ENCODE results near the gene LHPP.

The LHPP gene

GRCh38 chr10:124616040-124616835 lies 154.6 kb downstream of the LHPP start:
- Histone ChIP-seq H3K9me3 (ENCODE audit: insufficient read depth, low read depth, low read length) (no peaks in the 10 kb centered on the region), H3K27ac (ENCODE audit: low read length) (no peak overlapping the region), H3K4me3 (ENCODE audit: low read length) (no peak overlapping the region), H3K27me3 (ENCODE audit: insufficient read depth, low read length) (no peaks in the 10 kb centered on the region), H3K4me1 (ENCODE audit: insufficient read depth, low read length) (no peaks in the 10 kb centered on the region), H3K9ac (ENCODE audit: low read depth, low read length) (no peak overlapping the region), H3K36me3 (ENCODE audit: insufficient read depth, low read depth, low read length) (no peaks in the 10 kb centered on the region)

GRCh38 chr10:124616836-124617130 lies 155.2 kb downstream of the LHPP start:
- Histone ChIP-seq H3K27me3 (ENCODE audit: insufficient read depth, low read length) (no peaks in the 10 kb centered on the region), H3K9me3 (ENCODE audit: insufficient read depth, low read depth, low read length) (no peaks in the 10 kb centered on the region), H3K4me3 (ENCODE audit: low read length) (no peak overlapping the region), H3K36me3 (ENCODE audit: insufficient read depth, low read depth, low read length) (no peaks in the 10 kb centered on the region), H3K27ac (ENCODE audit: low read length) (no peak overlapping the region), H3K9ac (ENCODE audit: low read depth, low read length) (no peak overlapping the region), H3K4me1 (ENCODE audit: insufficient read depth, low read length) (no peaks in the 10 kb centered on the region)

GRCh38 chr10:124618470-124619073 lies 156.9 kb downstream of the LHPP start:
- Histone ChIP-seq H3K9ac (ENCODE audit: low read depth, low read length) (no peak overlapping the region), H3K36me3 (ENCODE audit: insufficient read depth, low read depth, low read length) (no peaks in the 10 kb centered on the region), H3K27me3 (ENCODE audit: insufficient read depth, low read length) (no peaks in the 10 kb centered on the region), H3K27ac (ENCODE audit: low read length) (no peak overlapping the region), H3K9me3 (ENCODE audit: insufficient read depth, low read depth, low read length) (no peaks in the 10 kb centered on the region), H3K4me3 (ENCODE audit: low read length) (no peak overlapping the region), H3K4me1 (ENCODE audit: insufficient read depth, low read length) (no peaks in the 10 kb centered on the region)

GRCh38 chr10:124619195-124619594 lies 157.6 kb downstream of the LHPP start:
- Histone ChIP-seq H3K9me3 (ENCODE audit: insufficient read depth, low read depth, low read length) (no peaks in the 10 kb centered on the region), H3K9ac (ENCODE audit: low read depth, low read length) (no peak overlapping the region), H3K4me1 (ENCODE audit: insufficient read depth, low read length) (no peaks in the 10 kb centered on the region), H3K27ac (ENCODE audit: low read length) (no peak overlapping the region), H3K4me3 (ENCODE audit: low read length) (no peak overlapping the region), H3K36me3 (ENCODE audit: insufficient read depth, low read depth, low read length) (no peaks in the 10 kb centered on the region), H3K27me3 (ENCODE audit: insufficient read depth, low read length) (no peaks in the 10 kb centered on the region)

GRCh38 chr10:124619802-124620490 lies 158.3 kb downstream of the LHPP start:
- no peaks in the 10 kb centered on the region for H3K36me3 ChIP-seq (ENCODE audit: insufficient read depth, low read depth, low read length)
- H3K9me3 ChIP-seq (ENCODE audit: insufficient read depth, low read depth, low read length): no peaks in the 10 kb centered on the region
- no peak overlapping the region for H3K27ac ChIP-seq (ENCODE audit: low read length)
- no peak overlapping the region for H3K4me3 ChIP-seq (ENCODE audit: low read length)
- H3K4me1 ChIP-seq (ENCODE audit: insufficient read depth, low read length): no peaks in the 10 kb centered on the region
- H3K9ac ChIP-seq (ENCODE audit: low read depth, low read length): no peak overlapping the region
- H3K27me3 ChIP-seq (ENCODE audit: insufficient read depth, low read length): no peaks in the 10 kb centered on the region

GRCh38 chr10:124621637-124622036 lies 160.0 kb downstream of the LHPP start:
- H3K9me3 ChIP-seq (ENCODE audit: insufficient read depth, low read depth, low read length): no peaks in the 10 kb centered on the region
- no peaks in the 10 kb centered on the region for H3K27me3 ChIP-seq (ENCODE audit: insufficient read depth, low read length)
- H3K4me3 ChIP-seq (ENCODE audit: low read length): no peak overlapping the region
- no peak overlapping the region for H3K27ac ChIP-seq (ENCODE audit: low read length)
- H3K4me1 ChIP-seq (ENCODE audit: insufficient read depth, low read length): peaks cover 3% of the 10 kb centered on the region
- no peaks in the 10 kb centered on the region for H3K36me3 ChIP-seq (ENCODE audit: insufficient read depth, low read depth, low read length)
- no peak overlapping the region for H3K9ac ChIP-seq (ENCODE audit: low read depth, low read length)

GRCh38 chr10:124622158-124622557 lies 160.5 kb downstream of the LHPP start:
- H3K27ac ChIP-seq (ENCODE audit: low read length): no peak overlapping the region
- H3K4me1 ChIP-seq (ENCODE audit: insufficient read depth, low read length): peaks cover 7% of the 10 kb centered on the region
- no peak overlapping the region for H3K4me3 ChIP-seq (ENCODE audit: low read length)
- no peaks in the 10 kb centered on the region for H3K9me3 ChIP-seq (ENCODE audit: insufficient read depth, low read depth, low read length)
- H3K36me3 ChIP-seq (ENCODE audit: insufficient read depth, low read depth, low read length): no peaks in the 10 kb centered on the region
- no peaks in the 10 kb centered on the region for H3K27me3 ChIP-seq (ENCODE audit: insufficient read depth, low read length)
- no peak overlapping the region for H3K9ac ChIP-seq (ENCODE audit: low read depth, low read length)

GRCh38 chr10:124622866-124623536 lies 161.4 kb downstream of the LHPP start:
- no peaks in the 10 kb centered on the region for H3K36me3 ChIP-seq (ENCODE audit: insufficient read depth, low read depth, low read length)
- no peak overlapping the region for H3K4me3 ChIP-seq (ENCODE audit: low read length)
- H3K27ac ChIP-seq (ENCODE audit: low read length): no peak overlapping the region
- no peak overlapping the region for H3K9ac ChIP-seq (ENCODE audit: low read depth, low read length)
- H3K9me3 ChIP-seq (ENCODE audit: insufficient read depth, low read depth, low read length): no peaks in the 10 kb centered on the region
- H3K27me3 ChIP-seq (ENCODE audit: insufficient read depth, low read length): no peaks in the 10 kb centered on the region
- H3K4me1 ChIP-seq (ENCODE audit: insufficient read depth, low read length): peaks cover 9% of the 10 kb centered on the region

- Histone ChIP-seq H3K4me1 (ENCODE audit: insufficient read depth, low read length) (peaks cover 9% of the 10 kb centered on the region), H3K36me3 (ENCODE audit: insufficient read depth, low read depth, low read length) (no peaks in the 10 kb centered on the region), H3K27ac (ENCODE audit: low read length) (no peak overlapping the region), H3K27me3 (ENCODE audit: insufficient read depth, low read length) (no peaks in the 10 kb centered on the region), H3K4me3 (ENCODE audit: low read length) (no peak overlapping the region), H3K9me3 (ENCODE audit: insufficient read depth, low read depth, low read length) (no peaks in the 10 kb centered on the region), H3K9ac (ENCODE audit: low read depth, low read length) (no peak overlapping the region)
Observed at GRCh38 chr10:124624006-124624405, 162.4 kb downstream of the LHPP start.

GRCh38 chr10:124624466-124624865 lies 162.8 kb downstream of the LHPP start:
- H3K9me3 ChIP-seq (ENCODE audit: insufficient read depth, low read depth, low read length): no peaks in the 10 kb centered on the region
- no peaks in the 10 kb centered on the region for H3K27me3 ChIP-seq (ENCODE audit: insufficient read depth, low read length)
- peaks cover 9% of the 10 kb centered on the region for H3K4me1 ChIP-seq (ENCODE audit: insufficient read depth, low read length)
- H3K4me3 ChIP-seq (ENCODE audit: low read length): no peak overlapping the region
- no peak overlapping the region for H3K27ac ChIP-seq (ENCODE audit: low read length)
- no peaks in the 10 kb centered on the region for H3K36me3 ChIP-seq (ENCODE audit: insufficient read depth, low read depth, low read length)
- no peak overlapping the region for H3K9ac ChIP-seq (ENCODE audit: low read depth, low read length)

GRCh38 chr10:124624895-124625294 lies 163.3 kb downstream of the LHPP start:
- Histone ChIP-seq H3K4me1 (ENCODE audit: insufficient read depth, low read length) (peaks cover 9% of the 10 kb centered on the region), H3K9me3 (ENCODE audit: insufficient read depth, low read depth, low read length) (no peaks in the 10 kb centered on the region), H3K4me3 (ENCODE audit: low read length) (no peak overlapping the region), H3K27ac (ENCODE audit: low read length) (no peak overlapping the region), H3K9ac (ENCODE audit: low read depth, low read length) (no peak overlapping the region), H3K36me3 (ENCODE audit: insufficient read depth, low read depth, low read length) (no peaks in the 10 kb centered on the region), H3K27me3 (ENCODE audit: insufficient read depth, low read length) (no peaks in the 10 kb centered on the region)

Data from iPS-20b (cell line).